ENCODE results near the gene MME.

Gene MME

DNA sequence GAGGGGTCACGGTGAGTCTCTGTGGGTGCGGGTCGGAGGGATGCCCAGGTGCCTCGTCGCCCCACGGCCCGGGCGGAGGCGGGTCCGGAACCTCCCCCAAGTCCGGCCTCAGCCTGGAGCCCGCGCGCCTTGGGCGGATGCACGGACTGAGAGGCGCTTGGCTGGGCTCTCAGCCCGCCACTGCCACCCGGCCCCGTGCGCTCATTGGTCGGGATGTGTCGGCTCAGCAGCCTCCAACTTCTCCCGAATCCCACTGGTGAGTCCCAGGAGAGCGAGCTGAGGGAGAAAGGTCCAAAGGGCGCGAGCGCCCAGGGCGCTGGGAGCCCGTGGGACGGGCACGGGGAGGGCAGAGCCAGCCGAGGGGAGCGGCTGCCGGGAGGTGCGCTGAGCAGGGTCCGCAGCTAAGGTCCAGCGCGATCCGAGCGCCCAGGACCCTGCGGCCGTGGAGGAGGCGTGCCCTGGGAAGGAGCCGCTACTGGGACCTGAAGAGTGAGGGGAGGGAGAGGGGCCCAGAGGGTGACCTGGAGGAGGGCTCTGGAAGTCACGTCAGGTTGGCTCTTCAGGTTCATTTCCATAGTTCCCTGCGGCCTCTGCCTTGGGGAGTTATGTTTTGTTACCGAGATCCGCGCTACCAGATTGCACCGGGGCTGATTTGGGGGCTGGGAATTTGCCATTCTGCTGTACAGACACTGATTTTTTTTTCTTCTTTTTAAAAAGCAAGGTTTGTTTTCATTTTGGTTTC, at the start of gene MME:
Gene MME (plus strand): TSS at position 574 of the 742 bp plus-strand sequence. CDS start 3,849 bp downstream, outside the sequence.
- no peak for DNase-seq (ENCODE audit: low spot score)

DNA sequence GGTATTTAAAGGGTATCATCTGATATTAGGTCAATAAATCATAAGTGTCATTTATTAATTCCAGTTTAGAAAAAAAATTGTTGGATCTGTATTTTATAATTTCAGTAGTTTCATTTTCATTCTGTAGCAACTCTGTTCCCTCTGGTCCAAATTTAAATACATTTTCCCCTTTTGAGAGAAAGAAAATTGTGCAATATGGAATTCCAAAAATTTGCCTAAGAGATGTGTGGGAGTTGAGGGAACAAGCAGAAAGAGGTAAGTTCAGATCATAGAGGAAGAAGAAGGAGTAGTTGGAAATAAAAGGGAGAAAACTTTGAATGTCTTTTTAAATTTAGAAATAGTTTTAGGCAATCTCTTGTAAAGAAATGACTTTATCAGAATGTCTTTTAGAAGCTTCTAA, 48.9 kb upstream of the MME start:
- DNase-seq (ENCODE audit: low spot score) = no peak

DNA sequence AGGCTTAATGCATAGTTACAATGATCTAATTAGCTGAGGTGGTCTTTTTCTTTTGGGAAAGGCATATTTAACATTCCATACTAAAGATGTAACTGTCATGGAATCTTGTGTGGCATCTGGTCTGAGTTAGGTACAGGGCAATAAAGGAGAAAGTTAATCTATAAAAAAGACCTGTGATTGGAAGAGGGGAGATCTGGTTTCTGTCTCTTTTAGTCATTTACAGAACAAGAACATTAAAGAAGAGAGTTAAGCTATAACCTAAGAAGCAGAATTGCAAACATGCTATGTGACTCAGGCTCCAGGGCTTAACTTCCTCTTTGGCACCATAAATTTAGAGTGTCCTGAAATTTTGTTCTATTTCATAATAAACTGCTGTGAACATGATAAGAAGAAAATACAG, 47.2 kb upstream of the MME start:
- no peak for DNase-seq (ENCODE audit: low spot score)

DNA sequence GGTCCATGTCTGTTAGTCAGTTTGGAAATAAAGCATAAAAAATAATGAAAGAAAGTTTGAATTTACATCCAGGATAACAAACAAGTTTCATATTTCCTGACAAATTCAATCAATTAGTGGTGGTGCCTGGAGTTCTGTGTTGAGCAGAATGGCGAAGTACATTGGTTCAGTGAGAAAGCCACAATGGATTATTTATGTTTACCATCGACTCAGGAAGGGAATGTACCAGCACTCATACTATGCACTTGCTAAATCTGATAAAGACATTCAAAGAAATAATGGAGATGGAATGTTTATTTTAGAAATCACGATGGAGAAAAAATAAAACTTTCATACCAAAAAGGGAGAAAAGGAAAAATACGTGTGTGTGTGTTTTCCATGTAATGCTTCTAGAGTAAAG, 45.3 kb upstream of the MME start:
- DNase-seq (ENCODE audit: low spot score) = no peak

DNA sequence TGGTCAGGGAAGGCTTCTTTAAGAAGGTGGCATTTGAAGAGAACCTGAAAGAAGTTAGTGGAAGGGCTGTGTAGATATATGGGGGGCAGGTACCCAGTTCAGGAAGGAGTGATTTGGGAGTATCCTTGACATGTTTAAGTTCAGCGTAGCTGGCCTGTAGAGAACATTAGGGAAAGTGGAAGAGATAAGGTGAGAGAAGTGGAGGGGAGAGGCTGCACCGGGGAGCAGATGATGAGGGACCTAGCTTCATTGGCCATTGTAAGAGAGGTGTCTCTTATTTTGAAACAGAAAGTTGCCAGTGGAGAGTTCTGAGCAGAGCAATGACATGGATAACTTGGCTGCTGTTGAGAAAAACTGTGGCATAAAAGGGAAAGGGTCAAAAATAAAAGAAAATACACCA, 44.6 kb upstream of the MME start:
- no peak for DNase-seq (ENCODE audit: low spot score)

DNA sequence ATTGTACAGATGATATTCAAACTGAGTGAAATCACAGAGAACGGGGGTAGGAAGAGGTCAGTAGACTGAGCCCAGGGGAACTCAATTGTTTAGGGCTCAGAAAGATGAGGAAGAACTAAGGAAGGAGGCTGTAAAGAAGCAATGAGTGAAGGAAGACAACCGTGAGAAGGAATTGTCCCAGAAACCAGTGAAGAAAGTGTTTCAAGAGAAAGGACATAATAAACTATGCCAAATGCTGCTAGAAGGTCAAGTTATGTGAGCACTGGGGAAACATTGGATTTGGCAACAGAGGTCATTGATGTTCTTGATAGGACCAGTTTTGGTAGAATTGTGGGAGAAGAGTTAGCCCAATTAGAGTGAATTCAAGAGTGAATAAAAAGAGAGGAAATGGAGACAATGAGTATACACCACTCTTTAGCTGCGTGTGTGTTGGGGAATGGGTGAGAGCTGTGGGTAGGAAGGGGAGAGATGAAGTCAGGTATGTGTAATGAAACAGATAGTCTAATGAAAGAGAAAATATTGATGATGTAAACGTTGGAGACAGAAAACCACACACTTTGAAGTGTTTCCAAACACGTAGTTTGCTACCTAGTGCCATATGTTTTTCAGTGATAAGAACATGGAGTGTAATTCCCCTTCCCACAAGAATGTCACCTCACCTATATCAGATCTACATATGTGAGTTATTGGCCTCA, 42.5 kb upstream of the MME start:
- DNase-seq (ENCODE audit: low spot score) = no peak

DNA sequence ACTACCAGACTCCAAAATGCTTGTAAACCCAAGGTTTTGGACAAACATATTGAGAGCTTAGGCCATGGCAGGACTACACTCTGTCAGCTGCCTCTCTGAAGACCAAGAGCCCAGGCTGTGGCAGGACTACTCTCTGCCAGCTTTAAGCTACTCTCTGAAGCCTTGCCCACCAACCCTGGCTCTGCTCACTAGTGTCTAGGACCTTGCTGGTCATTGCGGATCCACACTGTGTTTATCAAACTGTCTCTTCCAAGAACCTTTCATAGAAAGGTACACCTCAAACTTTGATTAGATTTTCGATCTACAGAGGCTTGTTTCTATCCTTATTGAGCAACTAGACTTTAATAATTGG, 41.9 kb upstream of the MME start:
- DNase-seq (ENCODE audit: low spot score) = no peak

DNA sequence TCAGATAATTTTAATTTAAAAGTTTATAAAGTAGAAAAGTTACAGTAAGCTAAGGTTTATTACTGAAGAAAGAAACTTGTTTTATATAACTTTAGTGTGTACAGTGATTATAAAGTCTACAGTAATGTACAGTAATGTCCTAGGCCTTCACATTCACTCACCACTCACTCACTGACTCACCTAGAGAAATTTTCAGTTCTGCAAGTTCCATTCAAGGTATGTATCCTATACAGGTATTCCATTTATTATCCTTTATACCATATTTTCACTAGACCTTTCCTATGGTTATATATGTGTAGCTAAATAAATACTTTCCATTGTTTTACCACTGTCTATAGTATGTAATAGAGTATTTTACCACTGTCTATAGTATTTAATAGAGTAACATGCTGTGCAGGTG, 33.2 kb upstream of the MME start:
- DNase-seq (ENCODE audit: low spot score) = no peak

DNA sequence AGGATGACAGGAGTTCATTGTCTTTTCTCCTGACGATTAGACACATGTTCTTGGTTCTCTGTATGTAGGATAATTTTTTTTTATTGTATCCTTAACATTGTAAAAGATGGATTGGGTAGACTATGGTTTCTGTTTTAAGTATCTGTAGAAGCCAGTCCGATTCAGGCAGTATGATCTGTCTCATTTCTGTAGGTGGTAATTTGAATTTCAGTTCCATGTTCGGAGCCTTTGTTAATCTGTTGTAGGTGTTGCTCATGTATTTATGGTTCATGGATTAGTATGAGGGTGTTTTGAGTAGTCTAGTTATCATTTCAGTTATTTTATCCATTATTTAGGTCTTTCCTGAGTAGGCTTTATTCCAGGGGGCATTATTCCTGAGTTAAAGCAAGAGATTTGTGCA, 32.4 kb upstream of the MME start:
- DNase-seq (ENCODE audit: low spot score) = no peak

DNA sequence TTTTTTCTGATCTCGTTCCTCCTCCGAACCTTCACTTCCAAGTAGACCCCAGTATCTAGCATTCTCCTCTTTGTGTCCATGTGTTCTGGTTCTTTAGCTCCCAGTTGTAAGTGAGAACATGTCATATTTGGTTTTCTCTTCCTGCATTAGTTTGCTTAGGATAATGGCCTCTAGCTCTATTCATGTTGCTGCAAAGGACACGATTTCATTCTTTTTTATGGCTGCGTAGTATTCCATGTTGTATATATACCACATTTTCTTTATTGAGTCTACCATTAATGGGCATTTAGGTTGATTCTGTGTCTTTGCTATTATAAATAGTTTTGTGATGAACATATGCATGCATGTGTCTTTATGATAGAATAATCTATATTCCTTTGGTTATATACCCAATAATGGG, 30.2 kb upstream of the MME start:
- DNase-seq (ENCODE audit: low spot score) = no peak

DNA sequence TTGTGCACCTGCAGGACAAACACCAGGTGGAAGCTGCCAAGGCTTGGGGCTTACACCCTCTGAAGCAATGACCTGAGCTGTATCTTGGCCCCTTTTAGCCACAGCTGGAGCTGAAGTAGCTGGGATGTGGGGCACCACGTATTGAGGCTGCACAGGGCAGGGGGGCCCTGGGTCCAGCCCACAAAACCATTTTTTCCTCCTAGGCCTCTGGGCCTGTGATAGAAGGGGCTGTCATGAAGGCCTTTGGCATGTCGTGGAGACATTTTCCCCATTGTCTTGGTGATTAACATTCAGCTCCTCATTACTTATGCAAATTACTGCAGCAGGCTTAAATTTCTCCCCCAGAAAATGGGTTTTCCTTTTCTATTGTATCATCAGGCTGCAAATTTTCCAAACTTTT, 27.6 kb upstream of the MME start:
- DNase-seq (ENCODE audit: low spot score) = no peak

DNA sequence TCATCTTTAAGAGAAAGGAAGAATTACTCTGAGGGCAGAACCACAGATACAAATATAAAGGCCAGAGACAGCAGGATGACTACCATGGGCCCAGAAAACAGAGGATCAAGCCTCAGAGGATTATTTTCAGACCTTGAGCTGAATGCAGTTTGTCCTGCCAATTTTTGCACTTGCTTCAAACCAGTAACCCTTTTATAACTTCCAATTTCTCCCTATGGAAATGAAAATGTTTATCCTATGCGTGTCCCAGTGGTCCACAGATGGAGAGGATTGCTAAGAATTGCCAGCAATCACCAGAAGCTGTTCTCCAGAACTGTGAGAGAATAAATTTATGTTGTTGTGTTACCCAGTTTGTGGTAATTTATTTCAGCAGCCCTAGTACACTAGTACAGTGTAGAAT, 26.4 kb upstream of the MME start:
- no peak for DNase-seq (ENCODE audit: low spot score)

DNA sequence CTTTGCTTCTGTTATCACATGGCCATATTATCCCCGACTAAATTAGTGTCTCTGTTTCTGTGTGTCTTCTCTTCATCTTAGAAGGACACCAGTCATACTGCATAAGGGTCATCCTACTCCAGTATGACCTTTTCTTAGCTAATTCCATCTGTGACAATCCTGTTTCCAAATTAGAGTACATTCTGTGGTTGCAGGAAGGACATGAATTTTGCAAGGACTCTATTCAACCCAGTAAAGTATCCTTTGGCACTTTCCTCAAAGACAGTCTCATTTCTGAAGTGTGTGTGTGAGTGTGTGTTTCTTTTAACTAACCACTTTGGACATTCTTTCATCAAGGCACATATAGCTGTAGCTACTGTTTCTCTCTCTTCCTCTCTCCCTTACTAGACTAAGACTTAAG, 15.2 kb upstream of the MME start:
- DNase-seq (ENCODE audit: low spot score) = no peak

DNA sequence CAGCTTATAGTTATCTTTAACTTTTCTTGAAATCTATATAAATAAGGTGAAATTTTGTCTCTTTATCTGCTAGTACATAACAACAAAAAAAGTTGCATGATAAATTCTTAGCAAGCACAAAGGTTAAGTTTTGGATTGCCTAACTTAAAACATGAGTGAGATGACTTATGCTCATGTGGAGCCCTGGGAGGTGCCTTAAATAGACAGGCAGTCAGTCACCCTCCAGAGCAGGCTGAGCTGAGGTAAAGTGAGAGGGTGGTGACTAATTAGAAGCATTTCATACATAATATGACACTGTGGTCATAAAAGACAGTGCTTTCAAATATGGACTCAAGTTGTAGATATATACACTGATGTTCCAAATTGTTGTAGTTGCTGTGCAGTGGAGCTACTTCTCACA, 14.6 kb upstream of the MME start:
- peak; percentile 3 for DNase-seq (ENCODE audit: low spot score)

DNA sequence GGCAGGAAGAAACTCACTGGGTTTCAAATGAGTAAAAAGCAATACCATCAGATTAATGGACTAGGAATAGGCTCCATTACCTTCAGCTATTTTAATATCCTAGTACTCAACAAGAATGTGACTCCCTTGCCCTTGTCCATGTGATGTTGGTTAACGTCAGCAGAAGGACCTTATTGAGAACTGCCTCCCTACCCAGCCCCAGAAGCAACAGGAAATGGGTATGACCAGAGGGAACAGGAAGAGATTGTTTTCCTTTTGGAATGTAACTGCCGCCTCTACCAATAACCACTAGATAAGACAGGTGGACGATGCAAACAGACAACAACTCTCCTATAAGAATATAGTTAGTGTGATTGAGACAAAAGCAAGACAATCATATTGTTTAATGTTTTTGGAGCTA, 10.4 kb upstream of the MME start:
- DNase-seq (ENCODE audit: low spot score) = no peak

DNA sequence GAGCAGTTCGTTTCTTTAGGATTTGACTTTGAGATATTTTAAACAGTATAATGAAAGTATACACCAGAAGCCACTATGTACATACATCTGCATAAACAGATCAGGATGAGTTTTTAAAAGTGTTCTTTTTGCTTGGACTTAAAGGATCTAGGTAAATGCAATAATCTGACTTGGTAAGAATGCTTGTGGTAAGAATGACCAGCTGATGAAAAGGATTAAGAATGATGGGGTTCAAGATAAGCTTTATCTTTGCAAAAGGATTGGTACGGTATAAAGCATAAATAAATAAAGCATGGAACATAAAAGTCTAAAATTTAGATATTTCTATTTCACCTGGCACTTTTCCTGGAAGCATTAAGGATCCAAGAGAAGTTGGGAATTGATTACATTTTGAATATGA, 9.8 kb upstream of the MME start:
- DNase-seq (ENCODE audit: low spot score) = no peak

DNA sequence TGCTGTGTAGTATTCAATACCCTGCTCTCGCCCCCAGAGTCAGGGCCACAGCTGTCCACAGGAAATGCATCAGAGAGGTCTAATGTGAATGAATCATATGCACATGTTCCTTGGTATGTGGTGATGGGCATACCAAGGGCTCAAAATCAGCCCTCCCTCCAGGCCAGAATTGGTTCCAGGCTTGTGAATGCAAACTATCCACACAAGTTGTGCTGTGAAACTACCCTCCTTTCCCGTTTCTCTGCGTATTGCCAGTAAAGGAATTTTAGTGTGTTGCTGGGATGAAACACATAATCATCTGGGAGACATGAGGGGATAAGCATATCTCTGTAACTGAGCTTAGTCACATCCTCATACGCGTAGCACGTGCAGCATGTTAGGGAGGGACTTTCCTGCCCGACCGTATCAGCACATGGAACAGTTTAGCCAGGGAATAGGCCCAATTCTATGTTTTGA, 9.2 kb upstream of the MME start:
- DNase-seq (ENCODE audit: low spot score) = no peak

DNA sequence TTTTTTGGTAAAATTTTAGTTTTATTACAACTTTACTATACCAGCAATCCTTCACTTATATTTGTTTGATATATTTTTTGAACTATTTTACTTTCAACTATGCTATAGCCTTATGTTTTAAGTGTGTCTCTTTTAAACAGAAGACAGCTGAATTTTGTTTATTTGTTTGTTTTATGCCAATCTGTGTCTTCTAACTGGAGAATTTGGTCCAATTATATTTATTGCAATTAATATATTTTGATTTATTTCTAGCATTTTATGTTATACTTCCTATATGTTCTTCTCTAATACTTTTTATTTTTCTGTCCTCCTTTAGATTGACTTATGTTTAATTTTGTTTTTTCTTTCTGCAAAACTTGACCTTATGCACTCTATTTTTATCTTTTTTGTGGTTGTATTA, 4.9 kb upstream of the MME start:
- DNase-seq (ENCODE audit: low spot score) = no peak

DNA sequence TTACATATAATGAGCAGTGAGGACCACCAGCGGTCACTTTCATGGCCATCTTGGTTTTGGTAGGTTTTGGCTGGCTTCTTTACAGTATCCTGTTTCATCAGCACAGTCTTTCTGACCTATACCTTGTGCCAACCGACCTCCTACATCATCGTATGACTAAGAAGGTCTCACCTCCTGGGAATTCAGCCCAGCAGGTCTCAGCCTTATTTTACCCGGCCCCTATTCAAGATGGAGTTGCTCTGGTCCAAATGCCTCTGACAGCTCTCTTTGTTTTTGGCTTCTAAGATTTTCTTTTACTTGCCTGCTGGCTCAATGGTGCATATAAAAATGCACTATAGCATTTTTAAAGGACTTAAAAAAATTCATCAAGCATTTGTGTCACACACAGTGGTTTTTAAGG, 3.2 kb upstream of the MME start:
- no peak for DNase-seq (ENCODE audit: low spot score)

DNA sequence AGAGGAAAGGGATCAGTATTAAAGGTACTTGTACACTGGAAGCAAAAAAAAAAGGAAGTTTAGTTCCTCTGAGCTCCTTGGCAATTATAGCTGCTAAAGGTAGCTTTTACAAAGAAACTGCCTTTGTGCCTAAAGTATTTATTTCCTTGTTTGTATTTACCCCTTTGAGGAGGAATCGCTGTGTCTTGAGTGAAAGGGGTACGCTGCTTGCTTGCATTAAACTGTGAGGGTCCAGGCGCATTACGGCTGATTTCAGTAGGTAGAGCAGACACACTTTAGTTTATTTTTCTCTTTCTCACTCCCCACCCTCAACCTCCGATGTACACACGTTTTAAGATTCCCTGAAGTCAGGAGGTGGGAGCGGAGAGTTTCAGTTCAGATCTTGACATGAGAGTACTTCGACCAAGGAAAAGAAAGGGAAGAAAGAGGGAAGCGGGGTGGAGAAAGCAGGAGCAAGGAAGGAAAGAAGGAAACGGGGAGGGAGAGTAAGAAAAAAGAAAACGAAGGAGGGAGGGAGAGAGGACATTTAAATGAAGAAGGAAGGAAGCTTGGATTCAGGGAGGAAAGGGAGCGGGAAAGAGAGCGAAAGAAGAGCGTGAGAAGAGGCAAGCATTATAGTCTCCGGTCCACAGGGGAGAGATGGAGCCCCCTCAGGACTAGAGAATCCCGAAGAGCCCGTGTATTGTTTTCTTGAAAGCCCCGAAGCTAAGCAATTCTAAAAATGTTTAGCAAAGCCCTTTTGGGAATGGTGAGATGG, 1.2 kb upstream of the MME start:
- DNase-seq (ENCODE audit: low spot score) = no peak

DNA sequence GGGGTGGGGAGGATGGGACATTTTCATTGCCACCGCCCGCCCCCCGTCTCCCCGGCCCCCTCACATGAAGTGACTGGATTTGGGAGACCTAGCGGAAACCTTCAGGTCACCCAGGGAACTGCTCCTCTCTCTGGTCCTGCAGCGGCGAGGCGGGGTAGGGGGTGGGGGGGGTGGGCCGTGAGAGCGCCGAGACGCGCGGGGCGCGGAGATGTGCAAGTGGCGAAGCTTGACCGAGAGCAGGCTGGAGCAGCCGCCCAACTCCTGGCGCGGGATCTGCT, 712 bp upstream of the MME start:
- DNase-seq (ENCODE audit: low spot score) = no peak

DNA sequence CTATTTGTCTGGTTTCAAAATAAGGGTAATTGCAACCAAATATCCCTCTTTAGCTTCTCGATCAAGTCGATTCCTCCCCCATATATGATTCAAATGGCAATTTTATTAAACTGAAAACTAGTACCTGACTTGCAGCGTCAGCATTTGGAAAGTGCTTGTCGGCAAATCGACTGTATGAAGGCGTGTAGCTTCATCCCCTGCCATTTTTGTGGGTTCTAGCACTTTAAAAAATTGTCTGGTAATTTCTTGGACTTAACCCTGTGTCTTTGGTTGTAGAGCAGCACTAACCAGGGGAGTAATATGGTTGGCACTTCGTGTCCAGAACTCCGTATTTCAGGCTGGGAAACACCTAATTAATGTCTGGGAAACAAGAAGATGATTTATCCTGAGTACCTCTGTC, 573 bp downstream of the MME start:
- no peak for DNase-seq (ENCODE audit: low spot score)

DNA sequence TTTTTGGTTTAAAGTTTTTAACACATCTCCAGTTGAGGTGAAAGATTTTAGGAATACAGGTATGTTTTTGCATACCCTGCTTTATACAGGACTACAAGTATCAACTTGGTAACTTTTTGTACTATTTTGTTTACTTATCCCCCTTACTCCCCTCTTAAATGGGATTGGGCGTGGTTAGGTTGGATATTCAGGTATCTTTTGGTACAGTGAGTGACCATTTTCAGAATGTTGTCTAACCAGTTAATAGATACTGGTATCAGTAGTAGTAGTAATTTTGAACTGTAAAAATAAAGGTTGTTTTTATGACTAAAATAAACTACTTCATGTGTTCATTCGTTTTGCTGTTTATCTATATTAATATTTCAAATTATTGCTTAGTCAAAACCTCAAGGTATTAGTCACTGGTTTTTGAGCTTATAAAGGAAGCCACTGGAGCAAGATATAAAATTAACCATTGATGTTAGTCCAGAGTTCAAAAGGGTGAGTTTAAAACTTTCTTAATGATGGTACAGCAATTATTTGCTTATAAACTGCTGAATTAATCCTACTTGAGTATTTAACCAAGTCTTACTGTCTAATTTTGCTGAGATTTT, 3.3 kb downstream of the MME start:
- no peak for DNase-seq (ENCODE audit: low spot score)
